ENCODE data around the gene BCDIN3D. TPM values are rescaled to one million over a fixed set of nuclear protein-coding genes. Genes with fewer than 3 reads are reported as not detected.

BCDIN3D gene
- total and polyA plus RNA-seq, 4 donors = 1.7 to 4.4 (median 2.1) TPM

DNA sequence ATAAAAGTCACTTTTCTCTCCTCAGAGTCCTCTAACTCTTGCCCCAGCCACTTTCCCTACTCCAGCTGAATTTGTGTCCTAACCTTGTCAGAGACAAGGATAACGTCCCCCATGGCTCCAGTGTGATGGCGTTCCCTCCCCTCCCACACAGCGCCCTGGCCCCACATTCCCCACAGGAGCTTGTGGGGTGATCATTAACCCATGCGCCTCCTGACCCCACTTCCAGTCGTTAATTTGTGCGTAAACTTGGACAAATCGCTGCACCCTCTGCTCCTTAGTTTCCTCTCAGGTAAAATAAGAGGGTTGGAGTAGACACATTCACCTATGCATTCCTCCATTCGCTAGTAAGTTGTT lies 22.9 kb upstream of the BCDIN3D start:
- Histone ChIP-seq H3K36me3 (ENCODE audit: control insufficient read depth in 4 of 4, insufficient read depth in 3 of 4, low read depth in 1 of 4, low read length in 3 of 4) (no peaks in the 10 kb centered on the region), H3K4me1 (ENCODE audit: control insufficient read depth in 4 of 4, insufficient read depth in 4 of 4, low read length in 3 of 4) (peaks cover 0 to 2% (median 0%) of the 10 kb centered on the region in 4 donors), H3K4me3 (ENCODE audit: low read depth in 1 of 3, low read length in 3 of 3) (no peak overlapping the region), H3K9ac (ENCODE audit: low read depth in 1 of 2, low read length in 2 of 2) (no peak overlapping the region), H3K27ac (ENCODE audit: low read depth in 1 of 2, low read length in 2 of 2) (no peak overlapping the region), H3K27me3 (ENCODE audit: control insufficient read depth in 4 of 4, insufficient read depth in 4 of 4, low read length in 3 of 4) (peaks cover 0 to 4% (median 0%) of the 10 kb centered on the region in 4 donors), H3K9me3 (ENCODE audit: control insufficient read depth in 4 of 4, low read length in 3 of 4) (no peaks in the 10 kb centered on the region)
- TF ChIP-seq NR2F2 (IDR thresholded peaks at IDR 0.05) (no peak), RXRA (IDR thresholded peaks at IDR 0.05) (no peak), HNF4A (conservative IDR thresholded peaks at IDR 0.05) (no peak)
- 84% methylated on average over 8 of the region's 8 CpGs for WGBS
- no peak for DNase-seq (ENCODE audit: low spot score)

DNA sequence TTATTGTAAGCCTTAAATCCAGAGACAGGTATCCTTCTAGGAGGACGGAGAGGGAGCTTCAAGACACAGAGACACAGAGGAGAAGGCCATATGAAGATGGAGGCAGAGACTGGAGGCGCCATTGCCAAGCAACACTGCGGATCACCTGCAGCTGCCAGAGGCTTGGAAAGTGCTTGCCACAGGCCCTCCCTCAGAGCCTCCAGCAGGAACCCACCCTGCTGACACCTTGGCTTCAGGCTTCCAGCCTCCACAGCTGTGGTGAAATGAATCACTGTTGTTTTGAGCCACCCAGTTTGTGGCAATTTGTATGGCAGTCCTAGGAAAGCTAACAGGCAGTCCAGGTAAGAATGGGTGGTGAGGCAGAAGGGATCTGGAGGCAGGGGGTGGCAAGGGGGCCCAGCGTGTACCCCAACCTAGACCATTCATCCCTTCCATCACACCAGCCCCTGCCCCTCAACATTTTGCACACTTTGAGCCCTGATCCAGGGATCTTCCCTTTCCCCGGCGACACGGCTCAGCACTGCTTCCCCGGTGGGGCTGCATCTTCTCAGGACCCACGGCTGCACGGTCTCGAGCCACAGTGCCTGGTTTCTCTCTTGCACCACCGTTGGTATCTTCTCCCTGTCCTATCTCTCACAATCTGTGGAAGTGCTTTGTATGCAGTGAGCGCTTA lies 22.3 kb upstream of the BCDIN3D start:
- DNase-seq (ENCODE audit: low spot score) = no peak
- WGBS = 87% methylated on average over 13 of the region's 13 CpGs
- H3K36me3 ChIP-seq (ENCODE audit: control insufficient read depth in 4 of 4, insufficient read depth in 3 of 4, low read depth in 1 of 4, low read length in 3 of 4) = no peaks in the 10 kb centered on the region

DNA sequence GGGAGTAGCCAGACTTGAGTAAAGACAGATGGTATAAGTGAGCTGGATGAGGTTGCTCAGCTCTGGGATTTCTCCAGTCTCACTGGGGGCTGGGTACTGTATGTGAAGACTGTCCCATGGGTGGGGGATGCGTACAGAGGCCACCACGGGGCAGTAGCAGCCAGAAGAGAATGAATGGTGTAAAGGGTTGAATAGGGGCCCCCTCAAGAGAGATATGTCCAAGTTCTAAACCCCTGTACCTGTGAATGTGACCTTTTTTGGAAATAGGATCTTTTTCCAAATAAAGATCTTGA lies 21.8 kb upstream of the BCDIN3D start:
- Histone ChIP-seq H3K27me3 (ENCODE audit: control insufficient read depth in 4 of 4, insufficient read depth in 4 of 4, low read length in 3 of 4) (peaks cover 0 to 4% (median 0%) of the 10 kb centered on the region in 4 donors), H3K36me3 (ENCODE audit: control insufficient read depth in 4 of 4, insufficient read depth in 3 of 4, low read depth in 1 of 4, low read length in 3 of 4) (no peaks in the 10 kb centered on the region), H3K27ac (ENCODE audit: low read depth in 1 of 2, low read length in 2 of 2) (no peak overlapping the region), H3K9me3 (ENCODE audit: control insufficient read depth in 4 of 4, low read length in 3 of 4) (no peaks in the 10 kb centered on the region), H3K4me3 (ENCODE audit: low read depth in 1 of 3, low read length in 3 of 3) (no peak overlapping the region), H3K4me1 (ENCODE audit: control insufficient read depth in 4 of 4, insufficient read depth in 4 of 4, low read length in 3 of 4) (peaks cover 0 to 2% (median 0%) of the 10 kb centered on the region in 4 donors), H3K9ac (ENCODE audit: low read depth in 1 of 2, low read length in 2 of 2) (no peak overlapping the region)
- TF ChIP-seq JUND (IDR thresholded peaks at IDR 0.05) (no peak), NR2F2 (IDR thresholded peaks at IDR 0.05) (no peak), RAD21 (IDR thresholded peaks at IDR 0.05) (no peak), RXRA (IDR thresholded peaks at IDR 0.05) (no peak), EGR1 (IDR thresholded peaks at IDR 0.05; ENCODE audit: low read depth in 2 of 2) (no peak), SP1 (IDR thresholded peaks at IDR 0.05) (no peak), TAF1 (conservative IDR thresholded peaks at IDR 0.05) (no peak), HNF4A (conservative IDR thresholded peaks at IDR 0.05) (no peak), GABPA (IDR thresholded peaks at IDR 0.05 in 1 of 2, conservative IDR thresholded peaks at IDR 0.05 in 1 of 2) (no peak), FOXA2 (IDR thresholded peaks at IDR 0.05) (no peak)
- TF ChIP-seq, protein P1, sequence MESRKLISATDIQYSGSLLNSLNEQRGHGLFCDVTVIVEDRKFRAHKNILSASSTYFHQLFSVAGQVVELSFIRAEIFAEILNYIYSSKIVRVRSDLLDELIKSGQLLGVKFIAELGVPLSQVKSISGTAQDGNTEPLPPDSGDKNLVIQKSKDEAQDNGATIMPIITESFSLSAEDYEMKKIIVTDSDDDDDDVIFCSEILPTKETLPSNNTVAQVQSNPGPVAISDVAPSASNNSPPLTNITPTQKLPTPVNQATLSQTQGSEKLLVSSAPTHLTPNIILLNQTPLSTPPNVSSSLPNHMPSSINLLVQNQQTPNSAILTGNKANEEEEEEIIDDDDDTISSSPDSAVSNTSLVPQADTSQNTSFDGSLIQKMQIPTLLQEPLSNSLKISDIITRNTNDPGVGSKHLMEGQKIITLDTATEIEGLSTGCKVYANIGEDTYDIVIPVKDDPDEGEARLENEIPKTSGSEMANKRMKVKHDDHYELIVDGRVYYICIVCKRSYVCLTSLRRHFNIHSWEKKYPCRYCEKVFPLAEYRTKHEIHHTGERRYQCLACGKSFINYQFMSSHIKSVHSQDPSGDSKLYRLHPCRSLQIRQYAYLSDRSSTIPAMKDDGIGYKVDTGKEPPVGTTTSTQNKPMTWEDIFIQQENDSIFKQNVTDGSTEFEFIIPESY (IDR thresholded peaks at IDR 0.05) = no peak
- no peak for DNase-seq (ENCODE audit: low spot score)
- WGBS = 64% methylated on average over 2 of the region's 2 CpGs

More for the DNA sequence above, 22.3 kb upstream of the BCDIN3D start:
- Histone ChIP-seq H3K27me3 (ENCODE audit: control insufficient read depth in 4 of 4, insufficient read depth in 4 of 4, low read length in 3 of 4) (peaks cover 0 to 4% (median 0%) of the 10 kb centered on the region in 4 donors), H3K4me1 (ENCODE audit: control insufficient read depth in 4 of 4, insufficient read depth in 4 of 4, low read length in 3 of 4) (peaks cover 0 to 2% (median 0%) of the 10 kb centered on the region in 4 donors), H3K9ac (ENCODE audit: low read depth in 1 of 2, low read length in 2 of 2) (no peak overlapping the region), H3K4me3 (ENCODE audit: low read depth in 1 of 3, low read length in 3 of 3) (no peak overlapping the region), H3K27ac (ENCODE audit: low read depth in 1 of 2, low read length in 2 of 2) (no peak overlapping the region), H3K9me3 (ENCODE audit: control insufficient read depth in 4 of 4, low read length in 3 of 4) (no peaks in the 10 kb centered on the region)
- TF ChIP-seq RXRA (IDR thresholded peaks at IDR 0.05) (no peak), RAD21 (IDR thresholded peaks at IDR 0.05) (no peak), FOXA2 (IDR thresholded peaks at IDR 0.05) (no peak), SP1 (IDR thresholded peaks at IDR 0.05) (no peak), YY1 (IDR thresholded peaks at IDR 0.05) (no peak)
